ENCODE results near the gene MPRIP. TPM values are rescaled to one million over a fixed set of nuclear protein-coding genes. Genes with fewer than 3 reads are reported as not detected.

The MPRIP gene
- total RNA-seq, 2 donors from 2014 or later: 235 to 252 TPM

GRCh38 chr17:17221329-17221728 lies 179.1 kb downstream of the MPRIP start:
- Histone ChIP-seq H3K27ac (no peak overlapping the region), H3K9me3 (no peaks in the 10 kb centered on the region), H3K27me3 (replicated peaks; ENCODE audit: insufficient read depth) (no peaks in the 10 kb centered on the region), H3K4me3 (no peak overlapping the region), H3K36me3 (peaks cover 83% of the 10 kb centered on the region), H3K4me1 (ENCODE audit: control insufficient read depth in 1 of 2, low read depth in 2 of 2) (no peaks in the 10 kb centered on the region)
- TF ChIP-seq CTCF (IDR thresholded peaks at IDR 0.05): no peak
- DNase-seq (ENCODE audit: low spot score): no peak
- ATAC-seq (ENCODE audit: insufficient number of reproducible peaks, low FRiP score, low read depth): no peak

- H3K27ac ChIP-seq: no peak overlapping the region
- no peaks in the 10 kb centered on the region for H3K9me3 ChIP-seq
- H3K36me3 ChIP-seq: peaks cover 81% of the 10 kb centered on the region
- H3K4me1 ChIP-seq (ENCODE audit: control insufficient read depth in 1 of 2, low read depth in 2 of 2): peaks cover 0 to 11% of the 10 kb centered on the region in 2 donors
- DNase-seq (ENCODE audit: low spot score) (no peak), ATAC-seq (ENCODE audit: insufficient number of reproducible peaks, low FRiP score, low read depth) (no peak)
- no peaks in the 10 kb centered on the region for H3K27me3 ChIP-seq (replicated peaks; ENCODE audit: insufficient read depth)
- no peak for TF ChIP-seq CTCF (IDR thresholded peaks at IDR 0.05)
- no peak overlapping the region for H3K4me3 ChIP-seq
Observed at GRCh38 chr17:17223736-17224135, 181.5 kb downstream of the MPRIP start.

GRCh38 chr17:17224137-17224536 lies 181.9 kb downstream of the MPRIP start:
- Histone ChIP-seq H3K36me3 (peaks cover 82% of the 10 kb centered on the region), H3K4me3 (no peak overlapping the region), H3K27me3 (replicated peaks; ENCODE audit: insufficient read depth) (no peaks in the 10 kb centered on the region), H3K9me3 (no peaks in the 10 kb centered on the region), H3K27ac (no peak overlapping the region), H3K4me1 (ENCODE audit: control insufficient read depth in 1 of 2, low read depth in 2 of 2) (peaks cover 0 to 14% of the 10 kb centered on the region in 2 donors)
- ATAC-seq (ENCODE audit: insufficient number of reproducible peaks, low FRiP score, low read depth) (no peak), DNase-seq (ENCODE audit: low spot score) (no peak)
- TF ChIP-seq CTCF (IDR thresholded peaks at IDR 0.05): no peak

- Histone ChIP-seq H3K9me3 (no peaks in the 10 kb centered on the region), H3K4me3 (no peak overlapping the region), H3K4me1 (ENCODE audit: control insufficient read depth in 1 of 2, low read depth in 2 of 2) (peaks cover 0 to 14% of the 10 kb centered on the region in 2 donors), H3K36me3 (peaks cover 86% of the 10 kb centered on the region), H3K27ac (no peak overlapping the region), H3K27me3 (replicated peaks; ENCODE audit: insufficient read depth) (no peaks in the 10 kb centered on the region)
- no peak for DNase-seq (ENCODE audit: low spot score)
- no peak for TF ChIP-seq CTCF (IDR thresholded peaks at IDR 0.05)
- ATAC-seq (ENCODE audit: insufficient number of reproducible peaks, low FRiP score, low read depth): no peak
Observed at GRCh38 chr17:17225901-17226300, 183.6 kb downstream of the MPRIP start.

- H3K36me3 ChIP-seq: peaks cover 92% of the 10 kb centered on the region
- no peaks in the 10 kb centered on the region for H3K9me3 ChIP-seq
- H3K4me1 ChIP-seq (ENCODE audit: control insufficient read depth in 1 of 2, low read depth in 2 of 2): peaks cover 0 to 14% of the 10 kb centered on the region in 2 donors
- no peak for TF ChIP-seq CTCF (IDR thresholded peaks at IDR 0.05)
- no peak overlapping the region for H3K27ac ChIP-seq
- no peak overlapping the region for H3K4me3 ChIP-seq
- no peak for ATAC-seq (ENCODE audit: insufficient number of reproducible peaks, low FRiP score, low read depth)
- no peak for DNase-seq (ENCODE audit: low spot score)
- no peaks in the 10 kb centered on the region for H3K27me3 ChIP-seq (replicated peaks; ENCODE audit: insufficient read depth)
Observed at GRCh38 chr17:17226451-17227265, 184.4 kb downstream of the MPRIP start.
